G401 (cell line): ENCODE data around the gene TSGA10. TPM values are rescaled to one million over a fixed set of nuclear protein-coding genes. Genes with fewer than 3 reads are reported as not detected.
"Not testable (repeated sequence)": the region's sequence is repeated elsewhere in the genome, so short reads cannot be mapped to it uniquely, and the experiment has no call there.

ENCODE experiments used
- DNase-seq: peaks from one replicate; pipeline ENCODE4 v3.0.0-alpha.2; 2015; ENCODE audit warnings: low spot score
- in situ Hi-C: cut with HindIII; loops from 2 replicates; pipeline ENCODE4 v1.10.0; 2016; ENCODE audit warnings: low sequenced_read_pairs, mixed read lengths
- total RNA-seq: library from RNA; depleted of rRNA; stranded (reverse); fragments of >200 nt; shearing (Covaris generic); gene quantifications from 2 replicates; pipeline ENCODE4 v1.2.3, GENCODE V29; 2014; rRNA removed

Gene TSGA10
- total RNA-seq = 1.8 and 5.8 TPM in 2 replicates

- in situ Hi-C loops = no loop called here
- DNase-seq = peak; percentile 90
These were observed at the start of gene TSGA10, which contains the start of gene LIPT1 for GRCh38 chr2:99154643-99155536. Gene TSGA10 (minus strand): TSS chr2:99154942. CDS start chr2:99109439, 45,503 bp downstream. Gene LIPT1 (plus strand): TSS chr2:99154967. CDS start chr2:99161958, 6,991 bp downstream.

- in situ Hi-C loops = no loop called here
These were observed 47.4 kb upstream of the TSGA10 start for GRCh38 chr2:99201959-99202678.

GRCh38 chr2:99200076-99200800 is 45.5 kb upstream of the TSGA10 start:
- in situ Hi-C loops = no loop called here
- DNase-seq = no peak

More at GRCh38 chr2:99201959-99202678, 47.4 kb upstream of the TSGA10 start:
- no peak for DNase-seq

- no peak for DNase-seq
- in situ Hi-C loops = no loop called here
These were observed 43.5 kb upstream of the TSGA10 start for GRCh38 chr2:99198103-99198841.

- DNase-seq, in situ Hi-C loops: not testable (repeated sequence)
These were observed 37.6 kb upstream of the TSGA10 start for GRCh38 chr2:99192364-99192763.

GRCh38 chr2:99190548-99190947 is 35.8 kb upstream of the TSGA10 start:
- no peak for DNase-seq
- in situ Hi-C loops = no loop called here

GRCh38 chr2:99188357-99188756 is 33.6 kb upstream of the TSGA10 start:
- no peak for DNase-seq
- in situ Hi-C loops = no loop called here

GRCh38 chr2:99187011-99187410 is 32.3 kb upstream of the TSGA10 start:
- no peak for DNase-seq
- in situ Hi-C loops = no loop called here

GRCh38 chr2:99184811-99185210 is 30.1 kb upstream of the TSGA10 start:
- DNase-seq = peak; percentile 87
- in situ Hi-C loops = no loop called here

- in situ Hi-C loops = no loop called here
- DNase-seq = no peak
These were observed 28.3 kb upstream of the TSGA10 start for GRCh38 chr2:99183025-99183424.

GRCh38 chr2:99181624-99182000 is 26.9 kb upstream of the TSGA10 start:
- in situ Hi-C loops = no loop called here
- no peak for DNase-seq

- in situ Hi-C loops = no loop called here
These were observed 26.2 kb upstream of the TSGA10 start, which contains the start of the genes MITD1 and MRPL30 for GRCh38 chr2:99180755-99181623. Gene MITD1 (minus strand): TSS chr2:99181058. CDS start chr2:99180981, 77 bp downstream. Gene MRPL30 (plus strand): TSS chr2:99181184. CDS start chr2:99186204, 5,020 bp downstream.

GRCh38 chr2:99171377-99172140 is 16.8 kb upstream of the TSGA10 start:
- no peak for DNase-seq
- in situ Hi-C loops = no loop called here

More at GRCh38 chr2:99180755-99181623, 26.2 kb upstream of the TSGA10 start, which contains the start of the genes MITD1 and MRPL30:
- peak; percentile 96 for DNase-seq

GRCh38 chr2:99169534-99169933 is 14.8 kb upstream of the TSGA10 start:
- in situ Hi-C loops = no loop called here
- no peak for DNase-seq

- in situ Hi-C loops = no loop called here
- DNase-seq = no peak
These were observed 11.5 kb upstream of the TSGA10 start for GRCh38 chr2:99166218-99166617.

- in situ Hi-C loops = no loop called here
- no peak for DNase-seq
These were observed 4.9 kb upstream of the TSGA10 start for GRCh38 chr2:99159594-99159993.

- DNase-seq = no peak
- in situ Hi-C loops = no loop called here
These were observed 3.9 kb upstream of the TSGA10 start for GRCh38 chr2:99158599-99158998.
